A673 (cell line): ENCODE results near the gene SMG7.

Experiments used
- EZH2 ChIP-seq: fragments of 200-600 bp; sonication (generic); IDR thresholded peaks from 2 replicates; pipeline ENCODE4 v1.6.1; 2017; ENCODE audit warnings: borderline replicate concordance, low read depth, mild to moderate bottlenecking, mixed read lengths, antibody characterized with exemption, low read length; ENCODE audit not compliant: poor library complexity, severe bottlenecking
- TF ChIP-seq, protein P1 (sequence below): fragments of 300-800, 200-600 bp; sonication (generic); conservative IDR thresholded peaks from 2 replicates; pipeline ENCODE4 v1.5.1; 2017; ENCODE audit warnings: low read depth, mild to moderate bottlenecking, antibody characterized with exemption, low read length, moderate library complexity, mixed read lengths

DNA sequence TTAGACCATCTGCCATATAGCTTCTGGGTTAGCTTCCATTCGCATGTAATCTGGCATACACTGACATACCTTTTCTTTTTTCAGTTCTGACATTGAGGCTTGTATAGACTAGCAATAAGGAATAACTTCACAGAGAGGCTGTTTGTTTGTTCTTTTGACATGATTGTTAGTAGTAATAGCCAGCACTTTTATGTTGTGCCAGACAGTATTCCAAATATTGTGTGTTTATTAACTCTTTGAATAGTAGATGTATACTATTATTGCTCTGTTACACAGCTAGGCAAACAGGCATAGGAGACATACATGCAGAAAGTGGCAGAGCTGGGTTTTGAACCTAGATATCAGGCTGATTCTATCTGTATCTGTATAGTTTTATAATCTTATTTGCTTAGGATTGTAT is 12.6 kb downstream of the SMG7 start:
- TF ChIP-seq, protein P1, sequence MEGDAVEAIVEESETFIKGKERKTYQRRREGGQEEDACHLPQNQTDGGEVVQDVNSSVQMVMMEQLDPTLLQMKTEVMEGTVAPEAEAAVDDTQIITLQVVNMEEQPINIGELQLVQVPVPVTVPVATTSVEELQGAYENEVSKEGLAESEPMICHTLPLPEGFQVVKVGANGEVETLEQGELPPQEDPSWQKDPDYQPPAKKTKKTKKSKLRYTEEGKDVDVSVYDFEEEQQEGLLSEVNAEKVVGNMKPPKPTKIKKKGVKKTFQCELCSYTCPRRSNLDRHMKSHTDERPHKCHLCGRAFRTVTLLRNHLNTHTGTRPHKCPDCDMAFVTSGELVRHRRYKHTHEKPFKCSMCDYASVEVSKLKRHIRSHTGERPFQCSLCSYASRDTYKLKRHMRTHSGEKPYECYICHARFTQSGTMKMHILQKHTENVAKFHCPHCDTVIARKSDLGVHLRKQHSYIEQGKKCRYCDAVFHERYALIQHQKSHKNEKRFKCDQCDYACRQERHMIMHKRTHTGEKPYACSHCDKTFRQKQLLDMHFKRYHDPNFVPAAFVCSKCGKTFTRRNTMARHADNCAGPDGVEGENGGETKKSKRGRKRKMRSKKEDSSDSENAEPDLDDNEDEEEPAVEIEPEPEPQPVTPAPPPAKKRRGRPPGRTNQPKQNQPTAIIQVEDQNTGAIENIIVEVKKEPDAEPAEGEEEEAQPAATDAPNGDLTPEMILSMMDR = no peak
- TF ChIP-seq EZH2 = no peak
